ENCODE measurements around the gene UNC13D. TPM values are rescaled to one million over a fixed set of nuclear protein-coding genes. Genes with fewer than 3 reads are reported as not detected.
A peak's percentile ranks its signal among the peaks of the same experiment; 100 is the strongest.

Gene UNC13D
- total and polyA plus RNA-seq, 9 of the 15 experiments (the other 6 are each of a cell fraction or from before 2014, with no cell fraction given) = 0.86 to 244 (median 69.2) TPM

DNA sequence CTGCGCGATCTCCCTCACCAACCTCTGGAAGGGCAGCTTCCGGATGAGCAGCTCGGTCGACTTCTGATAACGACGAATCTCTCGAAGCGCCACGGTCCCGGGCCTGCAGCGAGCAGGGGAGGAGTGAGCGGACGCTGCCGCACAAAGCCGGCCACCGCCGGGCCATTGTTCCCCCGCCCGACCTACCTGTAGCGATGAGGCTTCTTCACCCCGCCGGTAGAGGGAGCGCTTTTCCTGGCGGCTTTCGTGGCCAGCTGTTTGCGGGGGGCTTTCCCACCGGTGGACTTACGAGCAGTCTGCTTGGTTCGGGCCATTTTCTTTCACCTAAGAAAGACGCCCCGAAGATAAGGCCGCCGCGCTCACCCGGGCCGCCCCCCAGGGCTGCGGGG is 65.3 kb downstream of the UNC13D start (continued):
- TF ChIP-seq, protein P1, sequence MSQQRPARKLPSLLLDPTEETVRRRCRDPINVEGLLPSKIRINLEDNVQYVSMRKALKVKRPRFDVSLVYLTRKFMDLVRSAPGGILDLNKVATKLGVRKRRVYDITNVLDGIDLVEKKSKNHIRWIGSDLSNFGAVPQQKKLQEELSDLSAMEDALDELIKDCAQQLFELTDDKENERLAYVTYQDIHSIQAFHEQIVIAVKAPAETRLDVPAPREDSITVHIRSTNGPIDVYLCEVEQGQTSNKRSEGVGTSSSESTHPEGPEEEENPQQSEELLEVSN (IDR thresholded peaks at IDR 0.05; ENCODE audit: borderline replicate concordance in 1 of 2, extremely low read depth in 1 of 2, insufficient read depth in 1 of 2, insufficient read length in 1 of 2, low read depth in 1 of 2, low read length in 1 of 2, poor library complexity in 1 of 2, severe bottlenecking in 1 of 2) = no peak
- TF ChIP-seq ZNF232 (CRISPR knock-in tag; IDR thresholded peaks at IDR 0.05) (no peak), TCF7 (IDR thresholded peaks at IDR 0.05; ENCODE audit: borderline replicate concordance) (no peak), LARP7 (IDR thresholded peaks at IDR 0.05) (no peak), ETV6 (IDR thresholded peaks at IDR 0.05; ENCODE audit: borderline replicate concordance in 1 of 2, low read depth in 2 of 2, low read length in 1 of 2) (0 out of 4 replicates have a peak, but pooled peaks of 1 of the 2 experiments have one; percentile 0), ETV6 (CRISPR knock-in tag; IDR thresholded peaks at IDR 0.05; ENCODE audit: borderline replicate concordance) (no peak), PTBP1 (IDR thresholded peaks at IDR 0.05; ENCODE audit: low read depth, low read length) (peak; percentile 8; the same call in 1 of the 2 replicates), NFRKB (IDR thresholded peaks at IDR 0.05; ENCODE audit: low read depth) (no peak), ZNF699 (CRISPR knock-in tag; IDR thresholded peaks at IDR 0.05; ENCODE audit: insufficient replicate concordance) (no peak), XRCC4 (IDR thresholded peaks at IDR 0.05; ENCODE audit: extremely low read depth, insufficient read depth, insufficient read length) (no peak)
- TF ChIP-seq, protein P2, sequence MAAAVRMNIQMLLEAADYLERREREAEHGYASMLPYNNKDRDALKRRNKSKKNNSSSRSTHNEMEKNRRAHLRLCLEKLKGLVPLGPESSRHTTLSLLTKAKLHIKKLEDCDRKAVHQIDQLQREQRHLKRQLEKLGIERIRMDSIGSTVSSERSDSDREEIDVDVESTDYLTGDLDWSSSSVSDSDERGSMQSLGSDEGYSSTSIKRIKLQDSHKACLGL (CRISPR knock-in tag; IDR thresholded peaks at IDR 0.05; ENCODE audit: borderline replicate concordance, poor library complexity, severe bottlenecking) = no peak
- TF ChIP-seq, protein P3, sequence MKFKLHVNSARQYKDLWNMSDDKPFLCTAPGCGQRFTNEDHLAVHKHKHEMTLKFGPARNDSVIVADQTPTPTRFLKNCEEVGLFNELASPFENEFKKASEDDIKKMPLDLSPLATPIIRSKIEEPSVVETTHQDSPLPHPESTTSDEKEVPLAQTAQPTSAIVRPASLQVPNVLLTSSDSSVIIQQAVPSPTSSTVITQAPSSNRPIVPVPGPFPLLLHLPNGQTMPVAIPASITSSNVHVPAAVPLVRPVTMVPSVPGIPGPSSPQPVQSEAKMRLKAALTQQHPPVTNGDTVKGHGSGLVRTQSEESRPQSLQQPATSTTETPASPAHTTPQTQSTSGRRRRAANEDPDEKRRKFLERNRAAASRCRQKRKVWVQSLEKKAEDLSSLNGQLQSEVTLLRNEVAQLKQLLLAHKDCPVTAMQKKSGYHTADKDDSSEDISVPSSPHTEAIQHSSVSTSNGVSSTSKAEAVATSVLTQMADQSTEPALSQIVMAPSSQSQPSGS (CRISPR knock-in tag; IDR thresholded peaks at IDR 0.05) = no peak
- TF ChIP-seq, protein P4, sequence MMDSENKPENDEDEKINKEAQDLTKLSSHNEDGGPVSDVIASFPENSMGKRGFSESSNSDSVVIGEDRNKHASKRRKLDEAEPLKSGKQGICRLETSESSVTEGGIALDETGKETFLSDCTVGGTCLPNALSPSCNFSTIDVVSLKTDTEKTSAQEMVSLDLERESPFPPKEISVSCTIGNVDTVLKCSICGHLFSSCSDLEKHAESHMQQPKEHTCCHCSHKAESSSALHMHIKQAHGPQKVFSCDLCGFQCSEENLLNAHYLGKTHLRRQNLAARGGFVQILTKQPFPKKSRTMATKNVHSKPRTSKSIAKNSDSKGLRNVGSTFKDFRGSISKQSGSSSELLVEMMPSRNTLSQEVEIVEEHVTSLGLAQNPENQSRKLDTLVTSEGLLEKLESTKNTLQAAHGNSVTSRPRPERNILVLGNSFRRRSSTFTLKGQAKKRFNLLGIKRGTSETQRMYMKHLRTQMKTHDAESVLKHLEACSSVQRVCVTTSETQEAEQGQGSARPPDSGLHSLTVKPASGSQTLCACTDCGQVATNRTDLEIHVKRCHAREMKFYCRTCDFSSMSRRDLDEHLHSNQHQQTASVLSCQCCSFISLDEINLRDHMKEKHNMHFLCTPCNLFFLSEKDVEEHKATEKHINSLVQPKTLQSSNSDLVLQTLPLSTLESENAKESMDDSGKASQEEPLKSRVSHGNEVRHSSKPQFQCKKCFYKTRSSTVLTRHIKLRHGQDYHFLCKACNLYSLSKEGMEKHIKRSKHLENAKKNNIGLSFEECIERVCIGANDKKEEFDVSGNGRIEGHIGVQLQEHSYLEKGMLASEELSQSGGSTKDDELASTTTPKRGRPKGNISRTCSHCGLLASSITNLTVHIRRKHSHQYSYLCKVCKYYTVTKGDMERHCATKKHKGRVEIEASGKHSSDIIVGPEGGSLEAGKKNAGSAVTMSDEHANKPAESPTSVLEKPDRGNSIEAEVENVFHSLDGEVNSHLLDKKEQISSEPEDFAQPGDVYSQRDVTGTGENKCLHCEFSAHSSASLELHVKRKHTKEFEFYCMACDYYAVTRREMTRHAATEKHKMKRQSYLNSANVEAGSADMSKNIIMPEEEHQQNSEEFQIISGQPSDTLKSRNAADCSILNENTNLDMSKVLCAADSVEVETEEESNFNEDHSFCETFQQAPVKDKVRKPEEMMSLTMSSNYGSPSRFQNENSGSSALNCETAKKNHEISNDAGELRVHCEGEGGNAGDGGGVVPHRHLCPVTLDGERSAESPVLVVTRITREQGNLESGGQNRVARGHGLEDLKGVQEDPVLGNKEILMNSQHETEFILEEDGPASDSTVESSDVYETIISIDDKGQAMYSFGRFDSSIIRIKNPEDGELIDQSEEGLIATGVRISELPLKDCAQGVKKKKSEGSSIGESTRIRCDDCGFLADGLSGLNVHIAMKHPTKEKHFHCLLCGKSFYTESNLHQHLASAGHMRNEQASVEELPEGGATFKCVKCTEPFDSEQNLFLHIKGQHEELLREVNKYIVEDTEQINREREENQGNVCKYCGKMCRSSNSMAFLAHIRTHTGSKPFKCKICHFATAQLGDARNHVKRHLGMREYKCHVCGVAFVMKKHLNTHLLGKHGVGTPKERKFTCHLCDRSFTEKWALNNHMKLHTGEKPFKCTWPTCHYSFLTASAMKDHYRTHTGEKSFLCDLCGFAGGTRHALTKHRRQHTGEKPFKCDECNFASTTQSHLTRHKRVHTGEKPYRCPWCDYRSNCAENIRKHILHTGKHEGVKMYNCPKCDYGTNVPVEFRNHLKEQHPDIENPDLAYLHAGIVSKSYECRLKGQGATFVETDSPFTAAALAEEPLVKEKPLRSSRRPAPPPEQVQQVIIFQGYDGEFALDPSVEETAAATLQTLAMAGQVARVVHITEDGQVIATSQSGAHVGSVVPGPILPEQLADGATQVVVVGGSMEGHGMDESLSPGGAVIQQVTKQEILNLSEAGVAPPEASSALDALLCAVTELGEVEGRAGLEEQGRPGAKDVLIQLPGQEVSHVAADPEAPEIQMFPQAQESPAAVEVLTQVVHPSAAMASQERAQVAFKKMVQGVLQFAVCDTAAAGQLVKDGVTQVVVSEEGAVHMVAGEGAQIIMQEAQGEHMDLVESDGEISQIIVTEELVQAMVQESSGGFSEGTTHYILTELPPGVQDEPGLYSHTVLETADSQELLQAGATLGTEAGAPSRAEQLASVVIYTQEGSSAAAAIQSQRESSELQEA (IDR thresholded peaks at IDR 0.05; ENCODE audit: low read depth) = no peak
- TF ChIP-seq, protein P5, sequence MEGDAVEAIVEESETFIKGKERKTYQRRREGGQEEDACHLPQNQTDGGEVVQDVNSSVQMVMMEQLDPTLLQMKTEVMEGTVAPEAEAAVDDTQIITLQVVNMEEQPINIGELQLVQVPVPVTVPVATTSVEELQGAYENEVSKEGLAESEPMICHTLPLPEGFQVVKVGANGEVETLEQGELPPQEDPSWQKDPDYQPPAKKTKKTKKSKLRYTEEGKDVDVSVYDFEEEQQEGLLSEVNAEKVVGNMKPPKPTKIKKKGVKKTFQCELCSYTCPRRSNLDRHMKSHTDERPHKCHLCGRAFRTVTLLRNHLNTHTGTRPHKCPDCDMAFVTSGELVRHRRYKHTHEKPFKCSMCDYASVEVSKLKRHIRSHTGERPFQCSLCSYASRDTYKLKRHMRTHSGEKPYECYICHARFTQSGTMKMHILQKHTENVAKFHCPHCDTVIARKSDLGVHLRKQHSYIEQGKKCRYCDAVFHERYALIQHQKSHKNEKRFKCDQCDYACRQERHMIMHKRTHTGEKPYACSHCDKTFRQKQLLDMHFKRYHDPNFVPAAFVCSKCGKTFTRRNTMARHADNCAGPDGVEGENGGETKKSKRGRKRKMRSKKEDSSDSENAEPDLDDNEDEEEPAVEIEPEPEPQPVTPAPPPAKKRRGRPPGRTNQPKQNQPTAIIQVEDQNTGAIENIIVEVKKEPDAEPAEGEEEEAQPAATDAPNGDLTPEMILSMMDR (IDR thresholded peaks at IDR 0.05 in 2 of 3, conservative IDR thresholded peaks at IDR 0.05 in 1 of 3; ENCODE audit: insufficient read depth in 2 of 3, low read depth in 1 of 3, low read length in 3 of 3) = peak; percentile 51 to 60 (median 59)
